Heart left ventricle (tissue), 16 donors: ENCODE measurements around the gene ERC1. TPM values are rescaled to one million over a fixed set of nuclear protein-coding genes. Genes with fewer than 3 reads are reported as not detected.

Experiments used
- ATAC-seq, 4 donors: fragments of 200-7000 bp; cut with Tn5 transposase; one replicate each; pipeline ENCODE4 v1.9.1; 2020 to 2022; ENCODE audit warnings: moderate library complexity in 4 of 4, mild to moderate bottlenecking in 3 of 4, moderate number of reproducible peaks in 1 of 4
- DNase-seq, 5 donors: peaks; one replicate each; pipeline ENCODE4 v3.0.0-alpha.2; 2020
- H3K27ac ChIP-seq, 12 donors: fragments of 200-600 bp; sonication (generic) in 4 of 12; one replicate each; pipeline versions ENCODE4 v1.5.0 to v1.8.0; 2016 to 2022; ENCODE audit warnings: mild to moderate bottlenecking in 2 of 12
- H3K27me3 ChIP-seq, 9 donors: fragments of 200-600 bp; sonication (generic) in 2 of 9; one replicate each; pipeline versions ENCODE4 v1.5.1 to v1.8.0; 2016 to 2022; ENCODE audit warnings: mild to moderate bottlenecking in 3 of 9
- H3K36me3 ChIP-seq, 9 donors: fragments of 200-600 bp; sonication (generic) in 2 of 9; one replicate each; pipeline versions ENCODE4 v1.5.0 to v1.8.0; 2018 to 2022; ENCODE audit warnings: mild to moderate bottlenecking in 2 of 9
- H3K4me1 ChIP-seq, 12 donors: fragments of 200-600 bp; sonication (generic) in 4 of 12; one replicate each; pipeline versions ENCODE4 v1.5.0 to v1.8.0; 2016 to 2022; ENCODE audit warnings: mild to moderate bottlenecking in 3 of 12
- H3K4me3 ChIP-seq, 12 donors: fragments of 200-600 bp; sonication (generic) in 4 of 12; one replicate each; pipeline versions ENCODE4 v1.5.0 to v1.8.0; 2017 to 2022; ENCODE audit warnings: mild to moderate bottlenecking in 9 of 12, moderate library complexity in 4 of 12
- H3K9me3 ChIP-seq, 12 donors: fragments of 200-600 bp; sonication (generic) in 4 of 12; one replicate each; pipeline versions ENCODE4 v1.5.0 to v1.8.0; 2016 to 2022; ENCODE audit warnings: mild to moderate bottlenecking in 1 of 12
- CTCF ChIP-seq, 12 donors: fragments of 200-600 bp; sonication (generic) in 4 of 12; IDR thresholded peaks; one replicate each; pipeline versions ENCODE4 v1.5.0 to v1.8.0; 2018 to 2022; ENCODE audit warnings: antibody characterized with exemption in 12 of 12, mild to moderate bottlenecking in 5 of 12
- POLR2A ChIP-seq, 2 donors: fragments of 450-650 bp; IDR thresholded peaks; one replicate each; pipeline ENCODE4 v1.6.1; 2017; ENCODE audit warnings: antibody characterized with exemption in 2 of 2, mild to moderate bottlenecking in 2 of 2, moderate library complexity in 2 of 2
- WGBS, 4 donors: extraction: QIAGEN DNeasy Blood & Tissue Kit in 2 of 4; methylation state at CpG; one replicate each; pipeline versions ENCODE4 v1.1.5 to v1.1.7; 2013 to 2018; 5-methylcytosine and 5-hydroxymethylcytosine counted together
- intact Hi-C, 10 donors: fragments of 100-400 bp; cut with DNase I; formaldehyde crosslinking; loops; one replicate each; pipeline versions ENCODE4 v1.11.1 to v1.14.2; 2022
- polyA plus RNA-seq, 2 donors: library from polyadenylated mRNA; stranded (reverse); fragments of 200-250 nt; gene quantifications; one replicate each; pipeline ENCODE4 v1.2.3, GENCODE V29; 2013
- total RNA-seq, 9 donors: library from RNA; depleted of rRNA in 2 of 9; stranded (reverse); fragments of >200 nt in 2 of 9; fragmentation: NEBNext Ultra II Directional in 3 of 9; extraction: Animal tissue kit (Norgen Biotek cat#: 25700) in 3 of 9; gene quantifications; one replicate each; pipeline versions ENCODE4 v1.1.0 to v1.2.4, GENCODE V29; 2016 to 2023
- donor health status: ischemic (EF 13 %, LVEDD 7.1; RV severe dilation, severe dysfunction).
- donor health status: healthy with polysubstance abuse.
- donor health status: DM: no; HTN: yes; CAD: no.
- donor health status: DM: no; HTN: no; CAD: no.
- donor health status: ischemic (EF 25% LVEDD 6.9; RV normal size, moderate dysfunction).
- donor health status: ischemic (EF 25% LVEDD 5.7; RV mildly dilated, moderate dysfunction).
- donor health status: healthy.
- donor health status: DM: yes; HTN: yes; CAD: no.
- donor health status: ischemic (EF 35%, LVEDD 5.7; RV mildly dilated, moderate dysfunction).
- donor health status: nonischemic (EF 11% LVEDD 7.7; RV severe dilation, severe dysfunction).
- donor health status: DM: yes; HTN: yes; CAD: no.
- donor health status: PGD.
- donor health status: ischemic (EF 29% LVEDD 5.4; RV normal size, mild dysfunction).
- donor health status: nonischemic (EF 23%, LVEDD 6.1; RV moderate dilation, normal function).

Gene ERC1
- total and polyA plus RNA-seq, 11 donors = 13.5 to 84.0 (median 47.9) TPM

DNA sequence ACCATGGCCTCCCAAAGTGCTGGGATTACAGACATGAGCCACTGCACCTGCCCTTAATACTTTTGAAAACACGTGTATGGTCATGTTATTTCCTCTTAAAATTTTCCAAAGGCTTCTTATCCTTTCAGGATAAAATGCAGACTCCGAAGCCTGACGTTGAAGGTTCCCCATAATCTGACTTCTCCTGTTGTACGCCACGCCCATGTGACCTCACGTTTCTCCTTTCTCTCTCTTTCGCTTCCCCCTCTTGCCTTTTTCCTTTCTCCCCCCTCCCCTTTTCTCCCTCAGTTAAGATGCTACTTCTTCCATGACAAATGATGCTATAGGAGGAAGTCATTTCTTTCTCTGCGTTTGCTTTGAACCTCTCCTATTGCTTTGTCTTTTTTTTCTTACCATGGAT is 337.4 kb downstream of the ERC1 start:
- TF ChIP-seq POLR2A (IDR thresholded peaks at IDR 0.05) = no peak
- no peak for TF ChIP-seq CTCF (IDR thresholded peaks at IDR 0.05)
- Histone ChIP-seq H3K27me3 (no peaks in the 10 kb centered on the region), H3K36me3 (no peaks in the 10 kb centered on the region), H3K4me1 (peaks cover 0 to 21% (median 0%) of the 10 kb centered on the region in 12 donors), H3K4me3 (no peak overlapping the region), H3K27ac (peak overlapping the region in 1 of 12 donors; percentile 67), H3K9me3 (no peaks in the 10 kb centered on the region)
- ATAC-seq = peak in 3 of 4 donors; percentile 31 to 58 (median 54)
- intact Hi-C loops = no loop called here
- 88 to 94% (median 89%) methylated on average over 8 of the region's 8 CpGs for WGBS, 4 donors
- DNase-seq = peak in 4 of 5 donors; percentile 36 to 71 (median 42)

DNA sequence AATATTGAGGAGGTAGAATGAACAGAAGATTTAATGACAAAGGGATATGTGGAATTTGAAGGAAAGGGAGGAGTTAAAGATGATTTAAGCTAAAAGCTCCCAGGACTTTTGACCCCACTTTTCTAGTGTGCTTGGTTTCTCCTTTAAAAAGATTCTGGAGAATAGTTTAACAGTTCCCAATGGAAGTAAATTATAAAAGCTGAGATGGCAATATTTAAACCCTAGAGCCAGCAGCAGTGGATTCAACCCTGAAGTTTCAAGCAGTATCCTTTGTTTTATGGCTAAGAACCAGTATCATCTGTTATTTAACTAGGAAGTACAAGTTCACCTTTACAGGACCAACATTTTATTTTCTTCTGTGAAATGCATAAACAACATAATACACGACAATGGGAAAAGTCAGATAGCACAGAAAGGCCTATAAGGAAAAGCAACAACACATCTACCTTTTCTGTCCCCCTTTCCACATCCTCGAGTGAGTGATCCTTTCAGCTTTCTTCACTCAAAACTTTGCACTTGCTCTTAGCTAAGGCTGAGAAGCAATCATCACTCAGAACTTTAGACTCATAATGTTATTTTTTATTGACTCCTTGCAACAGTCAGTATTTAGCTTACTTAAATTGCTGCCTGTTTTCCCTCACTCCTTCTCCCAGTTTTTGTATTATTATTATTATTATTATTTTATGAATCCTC is 338.9 kb downstream of the ERC1 start:
- H3K27me3 ChIP-seq = no peaks in the 10 kb centered on the region
- H3K4me3 ChIP-seq = no peak overlapping the region
- ATAC-seq (no peak), DNase-seq (no peak)
- H3K4me1 ChIP-seq = peaks cover 0 to 13% (median 0%) of the 10 kb centered on the region in 12 donors
- no peak for TF ChIP-seq CTCF (IDR thresholded peaks at IDR 0.05)
- no peak for TF ChIP-seq POLR2A (IDR thresholded peaks at IDR 0.05)
- no peaks in the 10 kb centered on the region for H3K36me3 ChIP-seq
- intact Hi-C loops = loop anchor here in 1 of 10 donors (5.0 kb wide), 1 partner anchor 53 kb away; no protein-coding TSS in a partner anchor
- H3K9me3 ChIP-seq = peaks cover 0 to 6% (median 0%) of the 10 kb centered on the region in 12 donors
- H3K27ac ChIP-seq = no peak overlapping the region
- 85 to 94% (median 87%) methylated on average over 2 of the region's 2 CpGs for WGBS, 4 donors

GRCh38 chr12:1330477-1330827 is 339.4 kb downstream of the ERC1 start:
- H3K27ac ChIP-seq = no peak overlapping the region
- peaks cover 0 to 6% (median 0%) of the 10 kb centered on the region in 12 donors for H3K9me3 ChIP-seq
- 91 to 95% (median 92%) methylated on average over 1 of the region's 1 CpG for WGBS, 4 donors
- TF ChIP-seq POLR2A (IDR thresholded peaks at IDR 0.05) (no peak), CTCF (IDR thresholded peaks at IDR 0.05) (no peak)
- H3K36me3 ChIP-seq = no peaks in the 10 kb centered on the region
- H3K27me3 ChIP-seq = no peaks in the 10 kb centered on the region
- H3K4me3 ChIP-seq = no peak overlapping the region
- ATAC-seq = no peak
- H3K4me1 ChIP-seq = peaks cover 0 to 8% (median 0%) of the 10 kb centered on the region in 12 donors
- no peak for DNase-seq
- intact Hi-C loops = loop anchor here in 1 of 10 donors (5.0 kb wide), 1 partner anchor 53 kb away; no protein-coding TSS in a partner anchor

GRCh38 chr12:1332327-1332726 is 341.3 kb downstream of the ERC1 start:
- no peak for TF ChIP-seq CTCF (IDR thresholded peaks at IDR 0.05)
- WGBS, 4 donors = 64 to 72% (median 68%) methylated on average over 3 of the region's 3 CpGs
- no peaks in the 10 kb centered on the region for H3K36me3 ChIP-seq
- DNase-seq = no peak
- intact Hi-C loops = loop anchor here in 1 of 10 donors (5.0 kb wide), 1 partner anchor 55 kb away; no protein-coding TSS in a partner anchor
- no peak overlapping the region for H3K27ac ChIP-seq
- H3K4me1 ChIP-seq = peaks cover 0 to 6% (median 0%) of the 10 kb centered on the region in 12 donors
- peaks cover 0 to 6% (median 0%) of the 10 kb centered on the region in 12 donors for H3K9me3 ChIP-seq
- no peak for ATAC-seq
- H3K4me3 ChIP-seq = no peak overlapping the region
- H3K27me3 ChIP-seq = no peaks in the 10 kb centered on the region
